Left lung (tissue), 10 donors: Measurements from ENCODE around the gene SLC2A8. TPM values are rescaled to one million over a fixed set of nuclear protein-coding genes. Genes with fewer than 3 reads are reported as not detected.

ENCODE experiments used
- ATAC-seq: fragments of 200-7000 bp; cut with Tn5 transposase; one replicate; pipeline ENCODE4 v1.9.1; 2020; ENCODE audit warnings: moderate library complexity
- DNase-seq, 4 donors: peaks; one replicate each; pipeline ENCODE4 v3.0.0-alpha.2; 2013 to 2020
- H3K27ac ChIP-seq, 2 donors: fragments of 200-600 bp; sonication (generic) in 1 of 2; one replicate each; pipeline versions ENCODE4 v1.5.0 to v1.8.0; 2020 to 2021
- H3K27me3 ChIP-seq, 2 donors: fragments of 200-600 bp; sonication (generic) in 1 of 2; one replicate each; pipeline versions ENCODE4 v1.5.0 to v1.8.0; 2020 to 2021
- H3K36me3 ChIP-seq, 2 donors: fragments of 200-600 bp; sonication (generic) in 1 of 2; one replicate each; pipeline versions ENCODE4 v1.5.0 to v1.8.0; 2020 to 2021
- H3K4me1 ChIP-seq, 2 donors: fragments of 200-600 bp; one replicate each; pipeline ENCODE4 v1.8.0; 2021
- H3K4me3 ChIP-seq, 2 donors: fragments of 200-600 bp; sonication (generic) in 1 of 2; one replicate each; pipeline versions ENCODE4 v1.5.0 to v1.8.0; 2020 to 2021; ENCODE audit warnings: mild to moderate bottlenecking in 1 of 2
- H3K9me3 ChIP-seq, 2 donors: fragments of 200-600 bp; sonication (generic) in 1 of 2; one replicate each; pipeline versions ENCODE4 v1.5.0 to v1.8.0; 2020 to 2021
- intact Hi-C, 2 donors: fragments of 100-400 bp; cut with DNase I; formaldehyde crosslinking; loops; one replicate each; pipeline versions ENCODE4 v1.11.2 to v1.14.2; 2022
- polyA plus RNA-seq, 6 donors: library from polyadenylated mRNA; unstranded; fragments of 120-200 nt; gene quantifications; one replicate each; pipeline ENCODE4 v1.2.1, GENCODE V29; 2013; ENCODE audit not compliant: insufficient read length in 6 of 6
- total RNA-seq, 2 donors: library from RNA; stranded (reverse); fragmentation: NEBNext Ultra II Directional; extraction: Animal tissue kit (Norgen Biotek cat#: 25700); gene quantifications; one replicate each; pipeline ENCODE4 v1.2.1, GENCODE V29; 2021
- TF ChIP-seq, protein P1 (sequence below), 2 donors: fragments of 200-600 bp; sonication (generic) in 1 of 2; IDR thresholded peaks; one replicate each; pipeline versions ENCODE4 v1.5.0 to v1.8.0; 2021; ENCODE audit warnings: antibody characterized with exemption in 2 of 2
- donor health status: DM: no; HTN: yes; CAD: no.
- donor health status: DM: no; HTN: no; CAD: no.

Gene SLC2A8
- total and polyA plus RNA-seq, 8 donors: 18.6 to 24.2 (median 21.6) TPM

GRCh38 chr9:127448112-127448805, 51.3 kb downstream of the SLC2A8 start:
- TF ChIP-seq, protein P1, sequence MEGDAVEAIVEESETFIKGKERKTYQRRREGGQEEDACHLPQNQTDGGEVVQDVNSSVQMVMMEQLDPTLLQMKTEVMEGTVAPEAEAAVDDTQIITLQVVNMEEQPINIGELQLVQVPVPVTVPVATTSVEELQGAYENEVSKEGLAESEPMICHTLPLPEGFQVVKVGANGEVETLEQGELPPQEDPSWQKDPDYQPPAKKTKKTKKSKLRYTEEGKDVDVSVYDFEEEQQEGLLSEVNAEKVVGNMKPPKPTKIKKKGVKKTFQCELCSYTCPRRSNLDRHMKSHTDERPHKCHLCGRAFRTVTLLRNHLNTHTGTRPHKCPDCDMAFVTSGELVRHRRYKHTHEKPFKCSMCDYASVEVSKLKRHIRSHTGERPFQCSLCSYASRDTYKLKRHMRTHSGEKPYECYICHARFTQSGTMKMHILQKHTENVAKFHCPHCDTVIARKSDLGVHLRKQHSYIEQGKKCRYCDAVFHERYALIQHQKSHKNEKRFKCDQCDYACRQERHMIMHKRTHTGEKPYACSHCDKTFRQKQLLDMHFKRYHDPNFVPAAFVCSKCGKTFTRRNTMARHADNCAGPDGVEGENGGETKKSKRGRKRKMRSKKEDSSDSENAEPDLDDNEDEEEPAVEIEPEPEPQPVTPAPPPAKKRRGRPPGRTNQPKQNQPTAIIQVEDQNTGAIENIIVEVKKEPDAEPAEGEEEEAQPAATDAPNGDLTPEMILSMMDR (IDR thresholded peaks at IDR 0.05): no peak
- Histone ChIP-seq H3K36me3 (peaks cover 0 to 72% of the 10 kb centered on the region in 2 donors), H3K27ac (no peak overlapping the region), H3K9me3 (peaks cover 0 to 5% of the 10 kb centered on the region in 2 donors), H3K4me3 (peak overlapping the region in 1 of 2 donors; percentile 81), H3K27me3 (no peaks in the 10 kb centered on the region), H3K4me1 (peaks cover 14 to 48% of the 10 kb centered on the region in 2 donors)
- ATAC-seq (no peak), DNase-seq (no peak)
- intact Hi-C loops: no loop called here

DNA sequence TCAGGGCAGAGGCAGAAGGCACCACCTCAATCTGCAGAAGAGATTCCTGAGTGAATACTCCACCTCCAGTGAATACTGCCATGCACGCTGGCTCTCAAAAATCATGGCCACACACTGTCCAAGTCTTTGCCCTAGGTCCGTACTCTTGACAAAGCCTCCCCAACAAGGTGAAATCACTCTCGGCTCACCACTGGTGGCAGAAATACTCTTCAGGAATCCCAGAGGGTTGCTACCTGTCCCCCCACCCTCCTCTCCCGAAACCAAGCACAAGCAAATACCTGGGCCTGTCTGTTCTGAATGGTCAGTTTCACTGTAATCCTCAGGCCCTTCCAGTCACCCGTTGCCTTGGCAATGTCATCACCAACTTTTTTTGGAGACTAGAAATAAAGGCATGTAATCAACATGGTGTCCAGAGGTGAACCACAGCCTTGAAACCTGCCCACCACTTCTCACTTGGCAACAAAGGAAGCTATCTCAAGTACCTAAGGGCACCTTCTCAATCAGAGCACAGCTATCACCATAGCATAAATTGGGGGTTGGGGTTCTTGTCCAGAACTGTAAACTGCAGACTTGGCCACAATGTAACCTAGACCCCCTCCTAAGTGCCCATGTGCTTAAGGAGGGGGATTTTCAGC, 52.5 kb downstream of the SLC2A8 start:
- DNase-seq: no peak
- ATAC-seq: no peak
- TF ChIP-seq, protein P1 (IDR thresholded peaks at IDR 0.05): no peak
- Histone ChIP-seq H3K4me1 (peaks cover 14 to 49% of the 10 kb centered on the region in 2 donors), H3K27me3 (no peaks in the 10 kb centered on the region), H3K27ac (peak overlapping the region; percentile 17 to 87), H3K9me3 (peaks cover 0 to under 1% of the 10 kb centered on the region in 2 donors), H3K4me3 (peak overlapping the region; percentile 81 to 91), H3K36me3 (peaks cover 0 to 60% of the 10 kb centered on the region in 2 donors)
- intact Hi-C loops: no loop called here

DNA sequence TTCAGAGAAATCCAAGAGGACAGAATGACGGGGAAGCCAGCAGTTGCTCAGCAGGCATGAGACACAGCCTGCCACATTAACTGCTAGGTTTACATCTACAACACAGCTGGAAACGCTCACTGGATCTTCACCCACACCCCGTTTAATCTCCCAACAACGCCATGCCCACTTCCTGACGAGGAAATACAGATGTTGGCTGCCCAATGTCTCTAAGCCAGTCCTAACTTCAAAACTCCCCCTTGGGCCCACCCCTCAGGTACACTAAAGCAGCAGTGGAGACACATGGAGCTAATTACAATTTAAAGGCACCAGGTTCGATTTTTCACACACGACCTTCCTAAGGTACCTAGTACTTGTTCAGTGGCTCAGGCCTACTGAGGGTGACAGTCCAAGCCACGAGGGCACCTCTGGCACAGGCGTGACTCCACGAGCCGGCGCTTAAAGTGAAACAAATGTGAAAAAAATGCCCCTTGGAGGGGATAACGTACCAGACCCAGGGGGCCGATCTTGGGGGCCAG, 53.3 kb downstream of the SLC2A8 start:
- Histone ChIP-seq H3K27ac (peak overlapping the region; percentile 87 to 94), H3K27me3 (no peaks in the 10 kb centered on the region), H3K9me3 (no peaks in the 10 kb centered on the region), H3K36me3 (peaks cover 0 to 51% of the 10 kb centered on the region in 2 donors), H3K4me3 (peak overlapping the region; percentile 81 to 91), H3K4me1 (peaks cover 14 to 58% of the 10 kb centered on the region in 2 donors)
- TF ChIP-seq, protein P1 (IDR thresholded peaks at IDR 0.05): no peak
- ATAC-seq (peak; percentile 1), DNase-seq (peak in 1 of 4 donors; percentile 37)
- intact Hi-C loops: no loop called here

GRCh38 chr9:127450830-127451607, 54.0 kb downstream of the SLC2A8 start, which contains the start of the genes LRSAM1 and RPL12:
Gene LRSAM1, plus strand, starts transcription at chr9:127451510. Its CDS starts 3,018 bp downstream, at chr9:127454528.
Gene RPL12, minus strand, starts transcription at chr9:127451406. Its CDS starts 89 bp downstream, at chr9:127451317.
- H3K9me3 ChIP-seq: no peaks in the 10 kb centered on the region
- peaks cover 0 to 44% of the 10 kb centered on the region in 2 donors for H3K36me3 ChIP-seq
- peak within 1 kb of the TSS; percentile 81 to 91 for H3K4me3 ChIP-seq
- peak within 1 kb of the TSS; percentile 87 to 94 for H3K27ac ChIP-seq
- TF ChIP-seq, protein P1 (IDR thresholded peaks at IDR 0.05): no peak
- DNase-seq (peak; percentile 96 to 97 (median 96)), ATAC-seq (peak; percentile 81)
- no peaks in the 10 kb centered on the region for H3K27me3 ChIP-seq
- intact Hi-C loops: no loop called here
- H3K4me1 ChIP-seq: peaks cover 14 to 65% of the 10 kb centered on the region in 2 donors
